ENCODE measurements around the gene PRR5L. TPM values are rescaled to one million over a fixed set of nuclear protein-coding genes. Genes with fewer than 3 reads are reported as not detected.

The PRR5L gene
- total and polyA plus RNA-seq, 12 donors = 1.7 to 10.2 (median 7.3) TPM

GRCh38 chr11:36404831-36405230 is 108.7 kb downstream of the PRR5L start:
- no peaks in the 10 kb centered on the region for H3K4me1 ChIP-seq (replicated peaks in 1 of 2)
- TF ChIP-seq CTCF (IDR thresholded peaks at IDR 0.05) = no peak
- TF ChIP-seq POLR2A (IDR thresholded peaks at IDR 0.05) = no peak
- no peaks in the 10 kb centered on the region for H3K36me3 ChIP-seq (replicated peaks in 1 of 2)
- DNase-seq = no peak
- H3K27me3 ChIP-seq = no peaks in the 10 kb centered on the region
- no peak overlapping the region for H3K27ac ChIP-seq
- intact Hi-C loops (cut with DNase I) = no loop called here
- H3K9me3 ChIP-seq (replicated peaks in 1 of 3) = no peaks in the 10 kb centered on the region
- 83 to 90% (median 86%) methylated on average over 3 of the region's 3 CpGs for WGBS, 4 donors
- no peak overlapping the region for H3K4me3 ChIP-seq

GRCh38 chr11:36405585-36406367 is 109.7 kb downstream of the PRR5L start:
- no peaks in the 10 kb centered on the region for H3K36me3 ChIP-seq (replicated peaks in 1 of 2)
- TF ChIP-seq CTCF (IDR thresholded peaks at IDR 0.05) (no peak), POLR2A (IDR thresholded peaks at IDR 0.05) (no peak)
- no peak overlapping the region for H3K27ac ChIP-seq
- no peaks in the 10 kb centered on the region for H3K9me3 ChIP-seq (replicated peaks in 1 of 3)
- intact Hi-C loops (cut with DNase I) = no loop called here
- no peak for DNase-seq
- no peaks in the 10 kb centered on the region for H3K27me3 ChIP-seq
- WGBS, 4 donors = 64 to 76% (median 69%) methylated on average over 5 of the region's 5 CpGs
- peaks cover 0 to 6% of the 10 kb centered on the region in 2 donors for H3K4me1 ChIP-seq (replicated peaks in 1 of 2)
- no peak overlapping the region for H3K4me3 ChIP-seq

GRCh38 chr11:36407356-36407755 is 111.3 kb downstream of the PRR5L start:
- no peak for DNase-seq
- Histone ChIP-seq H3K9me3 (replicated peaks in 1 of 3) (no peaks in the 10 kb centered on the region), H3K36me3 (replicated peaks in 1 of 2) (no peaks in the 10 kb centered on the region), H3K4me1 (replicated peaks in 1 of 2) (peaks cover 0 to 6% of the 10 kb centered on the region in 2 donors), H3K27me3 (no peaks in the 10 kb centered on the region), H3K4me3 (no peak overlapping the region), H3K27ac (no peak overlapping the region)
- no peak for TF ChIP-seq POLR2A (IDR thresholded peaks at IDR 0.05)
- no peak for TF ChIP-seq CTCF (IDR thresholded peaks at IDR 0.05)
- intact Hi-C loops (cut with DNase I) = no loop called here

GRCh38 chr11:36408498-36409136 is 112.5 kb downstream of the PRR5L start:
- H3K27ac ChIP-seq = no peak overlapping the region
- H3K4me3 ChIP-seq = no peak overlapping the region
- no peaks in the 10 kb centered on the region for H3K27me3 ChIP-seq
- 60 to 83% (median 76%) methylated on average over 6 of the region's 6 CpGs for WGBS, 4 donors
- intact Hi-C loops (cut with DNase I) = no loop called here
- H3K36me3 ChIP-seq (replicated peaks in 1 of 2) = no peaks in the 10 kb centered on the region
- no peak for DNase-seq
- no peaks in the 10 kb centered on the region for H3K9me3 ChIP-seq (replicated peaks in 1 of 3)
- peaks cover 6 to 7% of the 10 kb centered on the region in 2 donors for H3K4me1 ChIP-seq (replicated peaks in 1 of 2)
- TF ChIP-seq POLR2A (IDR thresholded peaks at IDR 0.05) (no peak), CTCF (IDR thresholded peaks at IDR 0.05) (no peak)
